Measurements from ENCODE around the gene LIPI.

LIPI gene

DNA sequence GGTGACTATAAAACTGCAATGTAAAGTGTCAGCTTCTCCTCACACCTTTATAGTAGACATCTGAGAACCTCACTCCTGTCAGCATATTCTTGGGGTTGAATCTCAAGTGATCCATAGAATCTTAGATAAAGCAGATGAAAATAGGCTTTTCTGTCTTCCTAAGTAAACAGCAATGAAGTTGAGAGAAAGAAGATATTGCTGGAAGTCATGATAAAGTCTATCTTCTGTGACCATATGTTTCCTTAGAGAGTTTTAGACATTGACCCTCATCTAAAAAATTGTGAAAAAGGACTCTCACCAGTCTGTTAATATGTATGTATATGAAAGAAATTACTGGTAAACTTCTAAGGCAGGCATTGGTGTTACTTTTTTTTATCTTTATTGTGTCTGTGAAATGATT is 66.8 kb downstream of the LIPI start:
- TF ChIP-seq EZH2 (IDR thresholded peaks at IDR 0.05; ENCODE audit: borderline replicate concordance, low read depth, low read length, severe bottlenecking) = no peak
- TF ChIP-seq, protein P1, sequence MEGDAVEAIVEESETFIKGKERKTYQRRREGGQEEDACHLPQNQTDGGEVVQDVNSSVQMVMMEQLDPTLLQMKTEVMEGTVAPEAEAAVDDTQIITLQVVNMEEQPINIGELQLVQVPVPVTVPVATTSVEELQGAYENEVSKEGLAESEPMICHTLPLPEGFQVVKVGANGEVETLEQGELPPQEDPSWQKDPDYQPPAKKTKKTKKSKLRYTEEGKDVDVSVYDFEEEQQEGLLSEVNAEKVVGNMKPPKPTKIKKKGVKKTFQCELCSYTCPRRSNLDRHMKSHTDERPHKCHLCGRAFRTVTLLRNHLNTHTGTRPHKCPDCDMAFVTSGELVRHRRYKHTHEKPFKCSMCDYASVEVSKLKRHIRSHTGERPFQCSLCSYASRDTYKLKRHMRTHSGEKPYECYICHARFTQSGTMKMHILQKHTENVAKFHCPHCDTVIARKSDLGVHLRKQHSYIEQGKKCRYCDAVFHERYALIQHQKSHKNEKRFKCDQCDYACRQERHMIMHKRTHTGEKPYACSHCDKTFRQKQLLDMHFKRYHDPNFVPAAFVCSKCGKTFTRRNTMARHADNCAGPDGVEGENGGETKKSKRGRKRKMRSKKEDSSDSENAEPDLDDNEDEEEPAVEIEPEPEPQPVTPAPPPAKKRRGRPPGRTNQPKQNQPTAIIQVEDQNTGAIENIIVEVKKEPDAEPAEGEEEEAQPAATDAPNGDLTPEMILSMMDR (IDR thresholded peaks at IDR 0.05; ENCODE audit: borderline replicate concordance, extremely low read depth, low read length, poor library complexity, severe bottlenecking) = no peak
- Histone ChIP-seq H3K9ac (ENCODE audit: low read depth, low read length) (no peak overlapping the region), H3K36me3 (ENCODE audit: insufficient read depth, low read length) (no peaks in the 10 kb centered on the region), H3K27me3 (ENCODE audit: insufficient read depth, low read length, poor library complexity) (no peaks in the 10 kb centered on the region), H3K4me3 (ENCODE audit: low read depth in 1 of 2, low read length in 2 of 2) (no peak overlapping the region), H3K4me1 (ENCODE audit: insufficient read depth, low read length) (no peaks in the 10 kb centered on the region), H3K4me2 (ENCODE audit: insufficient read depth, low read length) (no peak overlapping the region), H3K9me3 (ENCODE audit: insufficient read depth, low read length, severe bottlenecking) (no peaks in the 10 kb centered on the region), H3K79me2 (ENCODE audit: insufficient read depth, low read length) (no peaks in the 10 kb centered on the region), H4K20me1 (ENCODE audit: insufficient read depth, low read length) (no peaks in the 10 kb centered on the region), H3K27ac (ENCODE audit: low read length) (no peak overlapping the region), H2AFZ (ENCODE audit: low read depth, low read length) (no peak overlapping the region)
- ATAC-seq (ENCODE audit: insufficient read depth, low read depth) = no peak
- DNase-seq = no peak

DNA sequence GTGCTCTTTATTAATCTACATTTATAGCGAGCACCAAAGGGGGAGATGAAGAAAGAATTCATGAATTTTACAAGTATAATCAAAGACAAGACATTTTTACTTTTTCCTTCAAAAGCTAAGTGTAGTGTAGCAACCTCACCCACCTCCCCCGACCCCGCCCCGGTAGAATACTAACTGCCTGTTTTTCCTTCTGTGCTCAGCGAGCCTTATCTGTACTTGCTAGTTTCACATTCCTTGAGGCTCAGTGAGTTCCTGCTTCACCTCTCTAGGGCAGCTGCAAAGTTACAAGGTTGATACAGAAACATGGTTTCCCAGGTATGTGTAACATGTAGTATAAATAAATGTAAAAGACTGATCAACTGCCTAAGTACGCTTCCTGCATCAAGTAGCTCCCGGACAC is 86.5 kb downstream of the LIPI start:
- ATAC-seq (ENCODE audit: insufficient read depth, low read depth) (no peak), DNase-seq (no peak)
- no peaks in the 10 kb centered on the region for H3K79me2 ChIP-seq (ENCODE audit: insufficient read depth, low read length)
- H3K4me1 ChIP-seq (ENCODE audit: insufficient read depth, low read length) = no peaks in the 10 kb centered on the region
- no peak overlapping the region for H3K27ac ChIP-seq (ENCODE audit: low read length)
- no peaks in the 10 kb centered on the region for H4K20me1 ChIP-seq (ENCODE audit: insufficient read depth, low read length)
- H3K36me3 ChIP-seq (ENCODE audit: insufficient read depth, low read length) = peaks cover 4% of the 10 kb centered on the region; the same call in 1 of the 2 replicates
- no peak overlapping the region for H3K4me2 ChIP-seq (ENCODE audit: insufficient read depth, low read length)
- no peaks in the 10 kb centered on the region for H3K9me3 ChIP-seq (ENCODE audit: insufficient read depth, low read length, severe bottlenecking)
- H2AFZ ChIP-seq (ENCODE audit: low read depth, low read length) = no peak overlapping the region
- no peak overlapping the region for H3K4me3 ChIP-seq (ENCODE audit: low read depth in 1 of 2, low read length in 2 of 2)
- H3K9ac ChIP-seq (ENCODE audit: low read depth, low read length) = no peak overlapping the region
- no peaks in the 10 kb centered on the region for H3K27me3 ChIP-seq (ENCODE audit: insufficient read depth, low read length, poor library complexity)
- TF ChIP-seq, protein P1 (IDR thresholded peaks at IDR 0.05; ENCODE audit: borderline replicate concordance, extremely low read depth, low read length, poor library complexity, severe bottlenecking) = no peak
- TF ChIP-seq EZH2 (IDR thresholded peaks at IDR 0.05; ENCODE audit: borderline replicate concordance, low read depth, low read length, severe bottlenecking) = no peak

DNA sequence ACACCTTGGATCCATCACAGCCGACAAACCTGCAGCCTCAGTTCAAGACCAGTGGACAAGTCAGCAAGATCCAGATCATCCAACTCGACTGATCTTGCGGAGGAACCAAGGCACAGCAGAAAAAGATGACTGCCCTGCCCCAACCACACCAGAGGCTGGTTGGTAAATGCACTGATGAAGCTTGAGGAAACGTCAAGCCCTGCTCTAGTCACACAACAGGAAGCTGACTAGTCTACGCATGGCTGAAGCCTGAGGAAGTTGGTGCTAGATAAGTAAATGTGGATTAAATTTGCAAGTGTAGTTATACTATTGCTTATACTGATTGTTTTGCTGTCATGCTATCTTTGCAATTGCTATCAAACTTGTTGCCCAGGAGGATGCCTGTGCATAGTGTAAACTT is 89.0 kb downstream of the LIPI start:
- H3K27me3 ChIP-seq (ENCODE audit: insufficient read depth, low read length, poor library complexity) = no peaks in the 10 kb centered on the region

More for the DNA sequence above, 89.0 kb downstream of the LIPI start:
- H3K36me3 ChIP-seq (ENCODE audit: insufficient read depth, low read length) = peaks cover 4% of the 10 kb centered on the region; the same call in 1 of the 2 replicates
- no peak for DNase-seq
- H3K27ac ChIP-seq (ENCODE audit: low read length) = no peak overlapping the region
- no peak for ATAC-seq (ENCODE audit: insufficient read depth, low read depth)
- H3K79me2 ChIP-seq (ENCODE audit: insufficient read depth, low read length) = no peaks in the 10 kb centered on the region
- no peaks in the 10 kb centered on the region for H4K20me1 ChIP-seq (ENCODE audit: insufficient read depth, low read length)
- H3K9ac ChIP-seq (ENCODE audit: low read depth, low read length) = no peak overlapping the region
- no peaks in the 10 kb centered on the region for H3K4me1 ChIP-seq (ENCODE audit: insufficient read depth, low read length)
- H3K4me2 ChIP-seq (ENCODE audit: insufficient read depth, low read length) = no peak overlapping the region
- H3K9me3 ChIP-seq (ENCODE audit: insufficient read depth, low read length, severe bottlenecking) = no peaks in the 10 kb centered on the region
- TF ChIP-seq, protein P1 (IDR thresholded peaks at IDR 0.05; ENCODE audit: borderline replicate concordance, extremely low read depth, low read length, poor library complexity, severe bottlenecking) = no peak
- no peak for TF ChIP-seq EZH2 (IDR thresholded peaks at IDR 0.05; ENCODE audit: borderline replicate concordance, low read depth, low read length, severe bottlenecking)
- no peak overlapping the region for H2AFZ ChIP-seq (ENCODE audit: low read depth, low read length)
- no peak overlapping the region for H3K4me3 ChIP-seq (ENCODE audit: low read depth in 1 of 2, low read length in 2 of 2)

Data from DND-41 (cell line).